GM23338 (cell line): ENCODE results near the gene LIMCH1. TPM values are rescaled to one million over a fixed set of nuclear protein-coding genes. Genes with fewer than 3 reads are reported as not detected.

ENCODE experiments used
- ATAC-seq: fragments of 200-7000 bp; cut with Tn5 transposase; 3 replicates; pipeline ENCODE4 v1.9.1; 2020
- DNase-seq: peaks from one replicate; pipeline ENCODE4 v3.0.0-alpha.2; 2015; ENCODE audit warnings: low spot score
- H2AFZ ChIP-seq: fragments of 200-600 bp; sonication (generic); 2 replicates; pipeline ENCODE4 v1.8.0; 2016; ENCODE audit warnings: antibody characterized with exemption, mild to moderate bottlenecking, moderate library complexity
- H3F3A ChIP-seq: fragments of 200-600 bp; sonication (generic); replicated peaks from 2 replicates; pipeline ENCODE4 v1.8.0; 2017; ENCODE audit warnings: antibody characterized with exemption, mixed run types, low read depth
- H3K27ac ChIP-seq: fragments of 200-600 bp; sonication (generic); 2 replicates; pipeline ENCODE4 v1.6.1; 2016; ENCODE audit warnings: low read depth
- H3K27me3 ChIP-seq: fragments of 200-600 bp; sonication (generic); 2 replicates; pipeline ENCODE4 v1.8.0; 2016; ENCODE audit warnings: mild to moderate bottlenecking, mixed run types, moderate library complexity; ENCODE audit not compliant: insufficient read depth
- H3K36me3 ChIP-seq: fragments of 200-600 bp; sonication (generic); 2 replicates; pipeline ENCODE4 v1.8.0; 2016; ENCODE audit warnings: mild to moderate bottlenecking; ENCODE audit not compliant: insufficient read depth
- H3K4me1 ChIP-seq: fragments of 200-600 bp; sonication (generic); 2 replicates; pipeline ENCODE4 v1.8.0; 2016; ENCODE audit warnings: mild to moderate bottlenecking, moderate library complexity; ENCODE audit not compliant: insufficient read depth
- H3K4me2 ChIP-seq: fragments of 200-600 bp; sonication (generic); 2 replicates; pipeline ENCODE4 v1.7.1; 2017; ENCODE audit warnings: mixed run types
- H3K4me3 ChIP-seq: fragments of 200-600 bp; sonication (generic); 2 replicates; pipeline ENCODE4 v1.6.1; 2016; ENCODE audit warnings: mixed run types
- H3K79me2 ChIP-seq: fragments of 200-600 bp; sonication (generic); replicated peaks from 2 replicates; pipeline ENCODE4 v1.8.0; 2017; ENCODE audit warnings: mild to moderate bottlenecking; ENCODE audit not compliant: insufficient read depth
- H3K9me2 ChIP-seq: fragments of 200-600 bp; sonication (generic); 2 replicates; pipeline ENCODE4 v1.8.0; 2017; ENCODE audit not compliant: insufficient read depth
- H4K20me1 ChIP-seq: fragments of 200-600 bp; sonication (generic); replicated peaks from 2 replicates; pipeline ENCODE4 v1.8.0; 2017; ENCODE audit warnings: mild to moderate bottlenecking; ENCODE audit not compliant: insufficient read depth
- H3K27ac Mint-ChIP-seq: 2 replicates; pipeline ENCODE4 v1.8.0; 2020; ENCODE audit warnings: inconsistent platforms, mild to moderate bottlenecking, moderate library complexity, mixed read lengths
- H3K27me3 Mint-ChIP-seq: 3 replicates; pipeline ENCODE4 v1.8.0; 2022; ENCODE audit warnings: low read depth, mild to moderate bottlenecking, moderate library complexity, mixed read lengths, inconsistent platforms; ENCODE audit not compliant: insufficient read depth, poor library complexity
- H3K36me3 Mint-ChIP-seq: 3 replicates; pipeline ENCODE4 v1.8.0; 2021; ENCODE audit warnings: low read depth, mild to moderate bottlenecking, inconsistent platforms, moderate library complexity, mixed read lengths
- H3K4me1 Mint-ChIP-seq: 3 replicates; pipeline ENCODE4 v1.8.0; 2020; ENCODE audit warnings: mild to moderate bottlenecking, inconsistent platforms, mixed read lengths
- H3K4me3 Mint-ChIP-seq: 3 replicates; pipeline ENCODE4 v1.8.0; 2021; ENCODE audit warnings: moderate library complexity, mild to moderate bottlenecking, inconsistent platforms, mixed read lengths
- H3K9me3 Mint-ChIP-seq: 3 replicates; pipeline ENCODE4 v1.8.0; 2020; ENCODE audit warnings: moderate library complexity, mild to moderate bottlenecking, inconsistent platforms, mixed read lengths
- CREB1 ChIP-seq: fragments of 250-450 bp; sonication (Bioruptor Pico); IDR thresholded peaks from 2 replicates; pipeline ENCODE4 v1.5.0; 2020; ENCODE audit warnings: low read depth, mild to moderate bottlenecking, moderate library complexity
- EZH2 ChIP-seq: fragments of 200-600 bp; sonication (generic); IDR thresholded peaks from one replicate; pipeline ENCODE4 v1.8.0; 2017; ENCODE audit warnings: antibody characterized with exemption, mild to moderate bottlenecking, low read depth; ENCODE audit not compliant: unreplicated experiment
- EZH2phosphoT487 ChIP-seq: fragments of 200-600 bp; sonication (generic); IDR thresholded peaks from one replicate; pipeline ENCODE4 v1.8.1; 2018; ENCODE audit warnings: antibody characterized with exemption; ENCODE audit not compliant: unreplicated experiment
- JUNB ChIP-seq: IDR thresholded peaks from one replicate; pipeline ENCODE4 v1.6.1; 2016; ENCODE audit warnings: antibody characterized with exemption; ENCODE audit not compliant: unreplicated experiment
- NANOG ChIP-seq: IDR thresholded peaks from 2 replicates; pipeline ENCODE4 v1.6.1; 2016; ENCODE audit warnings: antibody characterized with exemption, borderline replicate concordance
- POLR2AphosphoS5 ChIP-seq: IDR thresholded peaks from 2 replicates; pipeline ENCODE4 v1.6.1; 2016; ENCODE audit warnings: antibody characterized with exemption, low read depth
- STAT1 ChIP-seq: IDR thresholded peaks from one replicate; pipeline ENCODE4 v1.6.1; 2016; ENCODE audit warnings: antibody characterized with exemption; ENCODE audit not compliant: unreplicated experiment
- ZNF114 ChIP-seq: fragments of 250-450 bp; sonication (Bioruptor Pico); IDR thresholded peaks from 2 replicates; pipeline ENCODE4 v1.5.0; 2020; ENCODE audit warnings: mild to moderate bottlenecking, moderate library complexity
- ZNF331 ChIP-seq: fragments of 250-450 bp; sonication (Bioruptor Pico); IDR thresholded peaks from 2 replicates; pipeline ENCODE4 v1.5.0; 2020; ENCODE audit warnings: low read depth, mild to moderate bottlenecking, moderate library complexity
- polyA plus RNA-seq: library from polyadenylated mRNA; unstranded; fragments of >200 nt; fragmentation: Nextera tagmentation; extraction: Ambion mirVana; gene quantifications from 2 replicates; pipeline ENCODE4 v1.2.1, GENCODE V29; 2016
- total RNA-seq: library from RNA; depleted of rRNA; stranded (reverse); fragments of >200 nt; shearing (Covaris generic); gene quantifications from 2 replicates; pipeline ENCODE4 v1.2.3, GENCODE V29; 2014
- TF ChIP-seq, protein P1 (sequence below): IDR thresholded peaks from 2 replicates; pipeline ENCODE4 v1.6.1; 2016; ENCODE audit warnings: antibody characterized with exemption
- TF ChIP-seq, protein P2 (sequence below): fragments of 250-450 bp; sonication (Bioruptor Pico); IDR thresholded peaks from 2 replicates; pipeline ENCODE4 v1.5.0; 2020; ENCODE audit warnings: mild to moderate bottlenecking, moderate library complexity
- TF ChIP-seq, protein P3 (sequence below), 2 experiments: fragments of 200-600 bp in 1 of 2; sonication (generic) in 1 of 2; conservative IDR thresholded peaks; 2 replicates each; pipeline versions ENCODE4 v1.5.1 to v1.6.1; 2016 to 2017; ENCODE audit warnings: antibody characterized with exemption in 2 of 2, low read depth in 2 of 2, mild to moderate bottlenecking in 2 of 2, moderate library complexity in 1 of 2
- TF ChIP-seq, protein P4 (sequence below): IDR thresholded peaks from one replicate; pipeline ENCODE4 v1.6.1; 2018; ENCODE audit warnings: antibody characterized with exemption; ENCODE audit not compliant: unreplicated experiment

LIMCH1 gene
- total and polyA plus RNA-seq, 2 experiments from 2014 or later = 1.5 TPM

DNA sequence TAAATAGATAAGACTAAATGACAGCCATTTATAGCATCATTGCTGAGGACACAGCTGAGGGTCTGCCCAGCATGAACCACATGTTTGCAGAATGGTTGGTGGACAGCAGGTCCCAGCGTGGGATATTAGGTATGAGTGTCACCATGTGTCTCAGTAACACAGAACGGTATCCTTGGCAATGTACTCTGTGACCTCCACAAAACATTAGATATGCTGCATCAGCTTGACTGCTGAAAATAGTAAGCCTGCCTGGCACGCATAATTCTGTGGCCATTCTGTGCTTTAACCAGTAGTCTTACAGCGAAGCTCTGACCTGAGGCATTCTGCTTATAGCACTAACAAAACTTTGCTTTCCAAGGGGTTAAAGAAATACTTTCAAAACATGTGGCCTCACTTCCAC is 32.0 kb downstream of the LIMCH1 start:
- ATAC-seq (no peak), DNase-seq (no peak)
- no peak overlapping the region for H3K27ac Mint-ChIP-seq
- TF ChIP-seq, protein P1, sequence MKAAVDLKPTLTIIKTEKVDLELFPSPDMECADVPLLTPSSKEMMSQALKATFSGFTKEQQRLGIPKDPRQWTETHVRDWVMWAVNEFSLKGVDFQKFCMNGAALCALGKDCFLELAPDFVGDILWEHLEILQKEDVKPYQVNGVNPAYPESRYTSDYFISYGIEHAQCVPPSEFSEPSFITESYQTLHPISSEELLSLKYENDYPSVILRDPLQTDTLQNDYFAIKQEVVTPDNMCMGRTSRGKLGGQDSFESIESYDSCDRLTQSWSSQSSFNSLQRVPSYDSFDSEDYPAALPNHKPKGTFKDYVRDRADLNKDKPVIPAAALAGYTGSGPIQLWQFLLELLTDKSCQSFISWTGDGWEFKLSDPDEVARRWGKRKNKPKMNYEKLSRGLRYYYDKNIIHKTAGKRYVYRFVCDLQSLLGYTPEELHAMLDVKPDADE = no peak
- no peak for TF ChIP-seq STAT1
- TF ChIP-seq, protein P2, sequence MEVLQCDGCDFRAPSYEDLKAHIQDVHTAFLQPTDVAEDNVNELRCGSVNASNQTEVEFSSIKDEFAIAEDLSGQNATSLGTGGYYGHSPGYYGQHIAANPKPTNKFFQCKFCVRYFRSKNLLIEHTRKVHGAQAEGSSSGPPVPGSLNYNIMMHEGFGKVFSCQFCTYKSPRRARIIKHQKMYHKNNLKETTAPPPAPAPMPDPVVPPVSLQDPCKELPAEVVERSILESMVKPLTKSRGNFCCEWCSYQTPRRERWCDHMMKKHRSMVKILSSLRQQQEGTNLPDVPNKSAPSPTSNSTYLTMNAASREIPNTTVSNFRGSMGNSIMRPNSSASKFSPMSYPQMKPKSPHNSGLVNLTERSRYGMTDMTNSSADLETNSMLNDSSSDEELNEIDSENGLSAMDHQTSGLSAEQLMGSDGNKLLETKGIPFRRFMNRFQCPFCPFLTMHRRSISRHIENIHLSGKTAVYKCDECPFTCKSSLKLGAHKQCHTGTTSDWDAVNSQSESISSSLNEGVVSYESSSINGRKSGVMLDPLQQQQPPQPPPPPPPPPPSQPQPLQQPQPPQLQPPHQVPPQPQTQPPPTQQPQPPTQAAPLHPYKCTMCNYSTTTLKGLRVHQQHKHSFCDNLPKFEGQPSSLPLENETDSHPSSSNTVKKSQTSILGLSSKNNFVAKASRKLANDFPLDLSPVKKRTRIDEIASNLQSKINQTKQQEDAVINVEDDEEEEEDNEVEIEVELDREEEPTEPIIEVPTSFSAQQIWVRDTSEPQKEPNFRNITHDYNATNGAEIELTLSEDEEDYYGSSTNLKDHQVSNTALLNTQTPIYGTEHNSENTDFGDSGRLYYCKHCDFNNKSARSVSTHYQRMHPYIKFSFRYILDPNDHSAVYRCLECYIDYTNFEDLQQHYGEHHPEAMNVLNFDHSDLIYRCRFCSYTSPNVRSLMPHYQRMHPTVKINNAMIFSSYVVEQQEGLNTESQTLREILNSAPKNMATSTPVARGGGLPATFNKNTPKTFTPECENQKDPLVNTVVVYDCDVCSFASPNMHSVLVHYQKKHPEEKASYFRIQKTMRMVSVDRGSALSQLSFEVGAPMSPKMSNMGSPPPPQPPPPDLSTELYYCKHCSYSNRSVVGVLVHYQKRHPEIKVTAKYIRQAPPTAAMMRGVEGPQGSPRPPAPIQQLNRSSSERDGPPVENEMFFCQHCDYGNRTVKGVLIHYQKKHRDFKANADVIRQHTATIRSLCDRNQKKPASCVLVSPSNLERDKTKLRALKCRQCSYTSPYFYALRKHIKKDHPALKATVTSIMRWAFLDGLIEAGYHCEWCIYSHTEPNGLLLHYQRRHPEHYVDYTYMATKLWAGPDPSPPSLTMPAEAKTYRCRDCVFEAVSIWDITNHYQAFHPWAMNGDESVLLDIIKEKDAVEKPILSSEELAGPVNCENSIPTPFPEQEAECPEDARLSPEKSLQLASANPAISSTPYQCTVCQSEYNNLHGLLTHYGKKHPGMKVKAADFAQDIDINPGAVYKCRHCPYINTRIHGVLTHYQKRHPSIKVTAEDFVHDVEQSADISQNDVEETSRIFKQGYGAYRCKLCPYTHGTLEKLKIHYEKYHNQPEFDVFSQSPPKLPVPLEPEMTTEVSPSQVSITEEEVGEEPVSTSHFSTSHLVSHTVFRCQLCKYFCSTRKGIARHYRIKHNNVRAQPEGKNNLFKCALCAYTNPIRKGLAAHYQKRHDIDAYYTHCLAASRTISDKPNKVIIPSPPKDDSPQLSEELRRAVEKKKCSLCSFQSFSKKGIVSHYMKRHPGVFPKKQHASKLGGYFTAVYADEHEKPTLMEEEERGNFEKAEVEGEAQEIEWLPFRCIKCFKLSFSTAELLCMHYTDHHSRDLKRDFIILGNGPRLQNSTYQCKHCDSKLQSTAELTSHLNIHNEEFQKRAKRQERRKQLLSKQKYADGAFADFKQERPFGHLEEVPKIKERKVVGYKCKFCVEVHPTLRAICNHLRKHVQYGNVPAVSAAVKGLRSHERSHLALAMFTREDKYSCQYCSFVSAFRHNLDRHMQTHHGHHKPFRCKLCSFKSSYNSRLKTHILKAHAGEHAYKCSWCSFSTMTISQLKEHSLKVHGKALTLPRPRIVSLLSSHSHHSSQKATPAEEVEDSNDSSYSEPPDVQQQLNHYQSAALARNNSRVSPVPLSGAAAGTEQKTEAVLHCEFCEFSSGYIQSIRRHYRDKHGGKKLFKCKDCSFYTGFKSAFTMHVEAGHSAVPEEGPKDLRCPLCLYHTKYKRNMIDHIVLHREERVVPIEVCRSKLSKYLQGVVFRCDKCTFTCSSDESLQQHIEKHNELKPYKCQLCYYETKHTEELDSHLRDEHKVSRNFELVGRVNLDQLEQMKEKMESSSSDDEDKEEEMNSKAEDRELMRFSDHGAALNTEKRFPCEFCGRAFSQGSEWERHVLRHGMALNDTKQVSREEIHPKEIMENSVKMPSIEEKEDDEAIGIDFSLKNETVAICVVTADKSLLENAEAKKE = no peak
- TF ChIP-seq ZNF114 = no peak
- TF ChIP-seq ZNF331 (CRISPR knock-in tag) = no peak
- TF ChIP-seq CREB1 (CRISPR knock-in tag) = no peak
- TF ChIP-seq EZH2 = no peak
- no peak for TF ChIP-seq POLR2AphosphoS5
- TF ChIP-seq EZH2phosphoT487 = no peak
- no peak for TF ChIP-seq NANOG
- TF ChIP-seq, protein P3, sequence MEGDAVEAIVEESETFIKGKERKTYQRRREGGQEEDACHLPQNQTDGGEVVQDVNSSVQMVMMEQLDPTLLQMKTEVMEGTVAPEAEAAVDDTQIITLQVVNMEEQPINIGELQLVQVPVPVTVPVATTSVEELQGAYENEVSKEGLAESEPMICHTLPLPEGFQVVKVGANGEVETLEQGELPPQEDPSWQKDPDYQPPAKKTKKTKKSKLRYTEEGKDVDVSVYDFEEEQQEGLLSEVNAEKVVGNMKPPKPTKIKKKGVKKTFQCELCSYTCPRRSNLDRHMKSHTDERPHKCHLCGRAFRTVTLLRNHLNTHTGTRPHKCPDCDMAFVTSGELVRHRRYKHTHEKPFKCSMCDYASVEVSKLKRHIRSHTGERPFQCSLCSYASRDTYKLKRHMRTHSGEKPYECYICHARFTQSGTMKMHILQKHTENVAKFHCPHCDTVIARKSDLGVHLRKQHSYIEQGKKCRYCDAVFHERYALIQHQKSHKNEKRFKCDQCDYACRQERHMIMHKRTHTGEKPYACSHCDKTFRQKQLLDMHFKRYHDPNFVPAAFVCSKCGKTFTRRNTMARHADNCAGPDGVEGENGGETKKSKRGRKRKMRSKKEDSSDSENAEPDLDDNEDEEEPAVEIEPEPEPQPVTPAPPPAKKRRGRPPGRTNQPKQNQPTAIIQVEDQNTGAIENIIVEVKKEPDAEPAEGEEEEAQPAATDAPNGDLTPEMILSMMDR (conservative IDR thresholded peaks at IDR 0.05; ENCODE audit: low read depth in 2 of 2) = no peak
- TF ChIP-seq, protein P4, sequence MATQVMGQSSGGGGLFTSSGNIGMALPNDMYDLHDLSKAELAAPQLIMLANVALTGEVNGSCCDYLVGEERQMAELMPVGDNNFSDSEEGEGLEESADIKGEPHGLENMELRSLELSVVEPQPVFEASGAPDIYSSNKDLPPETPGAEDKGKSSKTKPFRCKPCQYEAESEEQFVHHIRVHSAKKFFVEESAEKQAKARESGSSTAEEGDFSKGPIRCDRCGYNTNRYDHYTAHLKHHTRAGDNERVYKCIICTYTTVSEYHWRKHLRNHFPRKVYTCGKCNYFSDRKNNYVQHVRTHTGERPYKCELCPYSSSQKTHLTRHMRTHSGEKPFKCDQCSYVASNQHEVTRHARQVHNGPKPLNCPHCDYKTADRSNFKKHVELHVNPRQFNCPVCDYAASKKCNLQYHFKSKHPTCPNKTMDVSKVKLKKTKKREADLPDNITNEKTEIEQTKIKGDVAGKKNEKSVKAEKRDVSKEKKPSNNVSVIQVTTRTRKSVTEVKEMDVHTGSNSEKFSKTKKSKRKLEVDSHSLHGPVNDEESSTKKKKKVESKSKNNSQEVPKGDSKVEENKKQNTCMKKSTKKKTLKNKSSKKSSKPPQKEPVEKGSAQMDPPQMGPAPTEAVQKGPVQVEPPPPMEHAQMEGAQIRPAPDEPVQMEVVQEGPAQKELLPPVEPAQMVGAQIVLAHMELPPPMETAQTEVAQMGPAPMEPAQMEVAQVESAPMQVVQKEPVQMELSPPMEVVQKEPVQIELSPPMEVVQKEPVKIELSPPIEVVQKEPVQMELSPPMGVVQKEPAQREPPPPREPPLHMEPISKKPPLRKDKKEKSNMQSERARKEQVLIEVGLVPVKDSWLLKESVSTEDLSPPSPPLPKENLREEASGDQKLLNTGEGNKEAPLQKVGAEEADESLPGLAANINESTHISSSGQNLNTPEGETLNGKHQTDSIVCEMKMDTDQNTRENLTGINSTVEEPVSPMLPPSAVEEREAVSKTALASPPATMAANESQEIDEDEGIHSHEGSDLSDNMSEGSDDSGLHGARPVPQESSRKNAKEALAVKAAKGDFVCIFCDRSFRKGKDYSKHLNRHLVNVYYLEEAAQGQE = no peak
- no peak for TF ChIP-seq JUNB
- Histone ChIP-seq H3K4me1 (no peaks in the 10 kb centered on the region), H3K27ac (no peak overlapping the region), H2AFZ (no peak overlapping the region), H3K36me3 (no peaks in the 10 kb centered on the region), H4K20me1 (no peaks in the 10 kb centered on the region), H3K27me3 (no peaks in the 10 kb centered on the region), H3F3A (no peaks in the 10 kb centered on the region), H3K4me2 (no peak overlapping the region), H3K4me3 (no peak overlapping the region), H3K79me2 (no peaks in the 10 kb centered on the region), H3K9me2 (no peaks in the 10 kb centered on the region)
- H3K9me3 Mint-ChIP-seq = no peaks in the 10 kb centered on the region
- H3K4me3 Mint-ChIP-seq = no peak overlapping the region
- no peaks in the 10 kb centered on the region for H3K4me1 Mint-ChIP-seq
- H3K27me3 Mint-ChIP-seq = no peaks in the 10 kb centered on the region
- no peaks in the 10 kb centered on the region for H3K36me3 Mint-ChIP-seq
